Measurements from ENCODE around the gene EMX2.

Gene EMX2

GRCh38 chr10:117532451-117533107, 10.0 kb upstream of the EMX2 start:
- no peak for DNase-seq

GRCh38 chr10:117533507-117534281, 8.9 kb upstream of the EMX2 start:
- no peak for DNase-seq

GRCh38 chr10:117534321-117535297, 7.9 kb upstream of the EMX2 start:
- DNase-seq = no peak

- DNase-seq = no peak
Measured at GRCh38 chr10:117535298-117536071, 7.1 kb upstream of the EMX2 start.

- no peak for DNase-seq
Measured at GRCh38 chr10:117536072-117536865, 6.3 kb upstream of the EMX2 start.

GRCh38 chr10:117536866-117537435, 5.6 kb upstream of the EMX2 start:
- no peak for DNase-seq

GRCh38 chr10:117537436-117537903, 5.1 kb upstream of the EMX2 start:
- DNase-seq = no peak

- DNase-seq = no peak
Measured at GRCh38 chr10:117537904-117538524, 4.5 kb upstream of the EMX2 start.

GRCh38 chr10:117539361-117539773, 3.2 kb upstream of the EMX2 start:
- no peak for DNase-seq

GRCh38 chr10:117539903-117540639, 2.5 kb upstream of the EMX2 start:
- no peak for DNase-seq

- no peak for DNase-seq
Measured at GRCh38 chr10:117540640-117541404, 1.7 kb upstream of the EMX2 start.

- no peak for DNase-seq
Measured at GRCh38 chr10:117541405-117541908, 1.1 kb upstream of the EMX2 start.

- no peak for DNase-seq
Measured at GRCh38 chr10:117541909-117542705, 439 bp upstream of the EMX2 start.

- DNase-seq = no peak
Measured at GRCh38 chr10:117543225-117544003, 868 bp downstream of the EMX2 start.

GRCh38 chr10:117544004-117544701, 1.6 kb downstream of the EMX2 start:
- no peak for DNase-seq

- no peak for DNase-seq
Measured at GRCh38 chr10:117544711-117545140, 2.2 kb downstream of the EMX2 start.

All from NCI-H2029 treated with DMSO at 0.1 percent for 48 hours (cell line).